Measurements from ENCODE around the gene CD248. TPM values are rescaled to one million over a fixed set of nuclear protein-coding genes. Genes with fewer than 3 reads are reported as not detected.

Gene CD248
- total RNA-seq, 1 donor from 2014 or later, result 10.0 TPM

GRCh38 chr11:66335531-66336233 lies 18.8 kb upstream of the CD248 start:
- DNase-seq (peak; percentile 71), ATAC-seq (peak; percentile 13)
- H3K27me3 ChIP-seq, result no peaks in the 10 kb centered on the region
- intact Hi-C loops (cut with DNase I), result no loop called here
- no peaks in the 10 kb centered on the region for H3K9me3 ChIP-seq
- peak overlapping the region; percentile 75 for H3K27ac ChIP-seq
- peaks cover 25% of the 10 kb centered on the region for H3K4me1 ChIP-seq
- TF ChIP-seq, protein P1, sequence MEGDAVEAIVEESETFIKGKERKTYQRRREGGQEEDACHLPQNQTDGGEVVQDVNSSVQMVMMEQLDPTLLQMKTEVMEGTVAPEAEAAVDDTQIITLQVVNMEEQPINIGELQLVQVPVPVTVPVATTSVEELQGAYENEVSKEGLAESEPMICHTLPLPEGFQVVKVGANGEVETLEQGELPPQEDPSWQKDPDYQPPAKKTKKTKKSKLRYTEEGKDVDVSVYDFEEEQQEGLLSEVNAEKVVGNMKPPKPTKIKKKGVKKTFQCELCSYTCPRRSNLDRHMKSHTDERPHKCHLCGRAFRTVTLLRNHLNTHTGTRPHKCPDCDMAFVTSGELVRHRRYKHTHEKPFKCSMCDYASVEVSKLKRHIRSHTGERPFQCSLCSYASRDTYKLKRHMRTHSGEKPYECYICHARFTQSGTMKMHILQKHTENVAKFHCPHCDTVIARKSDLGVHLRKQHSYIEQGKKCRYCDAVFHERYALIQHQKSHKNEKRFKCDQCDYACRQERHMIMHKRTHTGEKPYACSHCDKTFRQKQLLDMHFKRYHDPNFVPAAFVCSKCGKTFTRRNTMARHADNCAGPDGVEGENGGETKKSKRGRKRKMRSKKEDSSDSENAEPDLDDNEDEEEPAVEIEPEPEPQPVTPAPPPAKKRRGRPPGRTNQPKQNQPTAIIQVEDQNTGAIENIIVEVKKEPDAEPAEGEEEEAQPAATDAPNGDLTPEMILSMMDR (IDR thresholded peaks at IDR 0.05), result no peak
- peak overlapping the region; percentile 73 for H3K4me3 ChIP-seq
- H3K36me3 ChIP-seq, result peaks cover 36% of the 10 kb centered on the region

DNA sequence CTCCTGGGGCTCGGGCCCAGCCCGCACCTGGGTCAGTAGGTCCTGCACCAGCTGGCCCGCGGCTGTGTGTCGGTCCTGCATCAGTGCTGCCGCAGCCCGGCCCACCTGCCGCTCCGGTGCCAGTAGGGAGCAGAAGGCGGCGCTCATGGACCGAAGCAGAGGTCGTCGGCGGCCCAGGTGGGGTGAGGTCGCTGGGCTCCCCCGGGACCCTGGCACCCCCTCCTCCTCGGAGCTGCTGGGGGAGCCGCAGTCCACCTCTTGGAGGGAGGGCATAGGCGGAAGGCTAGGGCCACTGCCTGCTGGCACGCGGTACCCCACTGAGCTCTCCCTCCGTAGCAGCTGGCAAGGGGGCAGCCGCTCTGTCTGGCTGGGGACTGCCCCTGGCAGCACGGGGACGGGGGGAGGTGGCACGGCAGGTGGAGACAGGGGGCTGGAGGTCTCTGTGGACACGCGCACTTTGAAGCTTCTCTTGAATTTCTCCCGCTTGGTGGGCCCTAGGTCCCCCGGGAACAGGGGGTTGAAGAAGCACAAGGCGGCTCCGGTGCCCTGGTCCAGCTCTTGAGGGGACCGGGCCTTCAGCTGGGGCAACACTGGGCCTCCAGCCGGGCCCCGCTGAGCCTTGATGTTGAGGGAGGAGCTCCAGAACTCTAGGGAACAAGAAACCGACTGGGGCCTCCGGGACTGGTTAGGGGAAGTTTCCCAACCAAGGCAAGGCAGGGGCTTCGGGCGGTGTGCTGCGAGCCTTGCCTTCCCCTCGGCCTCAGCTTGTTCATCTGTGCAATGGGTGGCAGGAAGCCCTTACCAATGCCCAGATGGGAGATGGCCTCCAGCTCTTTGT lies 18.0 kb upstream of the CD248 start:
- TF ChIP-seq, protein P1 (IDR thresholded peaks at IDR 0.05), result no peak
- peak overlapping the region; percentile 73 for H3K4me3 ChIP-seq

GRCh38 chr11:66333896-66334604 lies 17.2 kb upstream of the CD248 start:
- intact Hi-C loops (cut with DNase I), result no loop called here
- Histone ChIP-seq H3K36me3 (peaks cover 20% of the 10 kb centered on the region), H3K4me1 (peaks cover 26% of the 10 kb centered on the region), H3K4me3 (no peak overlapping the region), H3K27ac (no peak overlapping the region), H3K9me3 (no peaks in the 10 kb centered on the region), H3K27me3 (no peaks in the 10 kb centered on the region)
- no peak for ATAC-seq
- DNase-seq, result peak; percentile 52
- TF ChIP-seq, protein P1 (IDR thresholded peaks at IDR 0.05), result no peak

More for the DNA sequence above, 18.0 kb upstream of the CD248 start:
- Histone ChIP-seq H3K36me3 (peaks cover 28% of the 10 kb centered on the region), H3K27ac (no peak overlapping the region), H3K27me3 (no peaks in the 10 kb centered on the region), H3K4me1 (peaks cover 25% of the 10 kb centered on the region), H3K9me3 (no peaks in the 10 kb centered on the region)
- peak; percentile 15 for ATAC-seq
- intact Hi-C loops (cut with DNase I), result no loop called here
- DNase-seq, result peak; percentile 60

DNA sequence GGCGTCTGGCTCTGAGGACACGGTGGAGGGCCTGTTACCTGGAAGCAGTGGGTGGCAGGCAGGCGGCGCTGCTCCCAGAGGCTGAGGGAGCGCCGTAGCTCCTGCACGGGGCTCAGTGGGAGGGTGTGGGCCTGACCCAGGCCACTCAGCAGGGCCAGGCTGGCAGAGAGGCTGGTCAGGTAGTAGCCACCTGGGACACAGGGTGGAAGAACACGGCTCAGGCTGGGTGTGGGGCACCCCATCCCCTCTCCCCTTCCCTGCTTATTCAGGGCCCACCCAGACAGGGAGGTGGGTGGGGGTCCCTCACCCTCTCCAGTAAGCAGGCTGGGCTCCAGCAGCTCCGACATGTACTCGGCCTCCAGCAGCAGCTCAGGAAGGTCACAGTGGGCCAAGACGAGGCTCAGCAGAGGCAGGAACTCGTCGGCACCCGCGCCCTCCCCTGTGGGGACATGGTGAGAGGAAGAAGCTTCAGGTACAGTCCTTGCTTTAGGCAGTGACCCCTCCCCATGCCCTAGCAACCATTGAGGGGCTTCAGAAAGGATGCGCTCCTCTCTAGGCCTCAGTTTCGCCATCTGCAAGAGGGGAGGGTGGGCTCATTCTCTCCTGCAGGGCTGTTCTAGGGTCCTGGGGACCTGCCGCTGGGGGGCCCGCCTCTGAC lies 16.5 kb upstream of the CD248 start:
- ATAC-seq (no peak), DNase-seq (no peak)
- TF ChIP-seq, protein P1 (IDR thresholded peaks at IDR 0.05), result no peak
- Histone ChIP-seq H3K4me3 (no peak overlapping the region), H3K36me3 (peaks cover 18% of the 10 kb centered on the region), H3K27me3 (no peaks in the 10 kb centered on the region), H3K4me1 (peaks cover 33% of the 10 kb centered on the region), H3K27ac (no peak overlapping the region), H3K9me3 (no peaks in the 10 kb centered on the region)
- intact Hi-C loops (cut with DNase I), result no loop called here
